ENCODE results near the gene PCNX1.

DNA sequence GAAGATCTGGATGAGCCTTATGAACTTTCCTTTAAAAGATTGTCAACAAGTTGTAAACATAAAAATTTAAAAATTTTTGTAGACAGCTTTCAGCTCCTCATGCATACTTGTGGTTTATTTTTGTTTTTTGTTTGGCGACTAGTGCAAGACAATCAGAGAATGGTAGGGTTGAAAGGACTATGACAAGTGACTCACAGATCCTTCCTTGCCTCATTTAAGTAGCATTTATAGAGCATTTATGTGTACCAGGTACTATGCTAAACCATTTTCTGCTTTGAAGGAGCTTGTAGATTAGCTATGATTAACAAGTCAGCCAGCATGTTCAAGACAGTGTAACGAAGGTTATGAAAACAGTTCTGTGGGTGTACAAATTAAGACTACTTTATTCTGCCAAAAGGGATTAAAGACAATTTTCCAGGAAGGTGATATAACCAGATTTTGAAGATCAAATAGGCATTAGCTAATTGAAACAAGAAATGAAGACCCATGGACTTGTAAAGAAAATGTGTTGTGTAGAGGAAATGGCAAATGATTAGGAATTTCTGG lies 122.0 kb downstream of the PCNX1 start:
- TF ChIP-seq, protein P1, sequence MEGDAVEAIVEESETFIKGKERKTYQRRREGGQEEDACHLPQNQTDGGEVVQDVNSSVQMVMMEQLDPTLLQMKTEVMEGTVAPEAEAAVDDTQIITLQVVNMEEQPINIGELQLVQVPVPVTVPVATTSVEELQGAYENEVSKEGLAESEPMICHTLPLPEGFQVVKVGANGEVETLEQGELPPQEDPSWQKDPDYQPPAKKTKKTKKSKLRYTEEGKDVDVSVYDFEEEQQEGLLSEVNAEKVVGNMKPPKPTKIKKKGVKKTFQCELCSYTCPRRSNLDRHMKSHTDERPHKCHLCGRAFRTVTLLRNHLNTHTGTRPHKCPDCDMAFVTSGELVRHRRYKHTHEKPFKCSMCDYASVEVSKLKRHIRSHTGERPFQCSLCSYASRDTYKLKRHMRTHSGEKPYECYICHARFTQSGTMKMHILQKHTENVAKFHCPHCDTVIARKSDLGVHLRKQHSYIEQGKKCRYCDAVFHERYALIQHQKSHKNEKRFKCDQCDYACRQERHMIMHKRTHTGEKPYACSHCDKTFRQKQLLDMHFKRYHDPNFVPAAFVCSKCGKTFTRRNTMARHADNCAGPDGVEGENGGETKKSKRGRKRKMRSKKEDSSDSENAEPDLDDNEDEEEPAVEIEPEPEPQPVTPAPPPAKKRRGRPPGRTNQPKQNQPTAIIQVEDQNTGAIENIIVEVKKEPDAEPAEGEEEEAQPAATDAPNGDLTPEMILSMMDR (IDR thresholded peaks at IDR 0.05) = no peak
- TF ChIP-seq POLR2A (IDR thresholded peaks at IDR 0.05) = no peak
